Activated T-helper 2 cell treated with anti-CD3 and anti-CD28 coated beads, Interferon-gamma antibody, Interleukin-2, Interleukin-4, amounts not matched to agents 10 μg/mL and 5 μg/mL and 100 μg/mL, durations not matched to agents 14 hours and 24 hours and 36 hours (primary cell): Measurements from ENCODE around the gene TMEM198. TPM values are rescaled to one million over a fixed set of nuclear protein-coding genes. Genes with fewer than 3 reads are reported as not detected.

Source experiments
- DNase-seq: peaks from one replicate; pipeline ENCODE4 v3.0.0; 2021; ENCODE audit warnings: low spot score
- H3K27ac Mint-ChIP-seq: one replicate; pipeline ENCODE4 v1.8.0; 2021; ENCODE audit warnings: mixed read lengths
- H3K27me3 Mint-ChIP-seq: one replicate; pipeline ENCODE4 v1.8.0; 2021; ENCODE audit warnings: low read depth, mixed read lengths
- H3K36me3 Mint-ChIP-seq: one replicate; pipeline ENCODE4 v1.8.0; 2021; ENCODE audit warnings: low read depth, mixed read lengths
- H3K4me1 Mint-ChIP-seq: one replicate; pipeline ENCODE4 v1.8.0; 2021; ENCODE audit warnings: low read depth, mixed read lengths
- H3K4me3 Mint-ChIP-seq: one replicate; pipeline ENCODE4 v1.8.0; 2021; ENCODE audit warnings: low read depth, mild to moderate bottlenecking, moderate library complexity, mixed read lengths
- H3K9me3 Mint-ChIP-seq: one replicate; pipeline ENCODE4 v1.8.0; 2021; ENCODE audit warnings: mixed read lengths
- intact Hi-C: fragments of 100-400 bp; cut with micrococcal nuclease; formaldehyde crosslinking; loops from one replicate; pipeline ENCODE4 v1.15.1; 2023
- total RNA-seq: library from RNA; stranded (reverse); gene quantifications from 2 replicates; pipeline ENCODE4 v1.2.3, GENCODE V29; 2022

The TMEM198 gene
- total RNA-seq, 1 donor from 2014 or later, result 4.9 TPM

DNA sequence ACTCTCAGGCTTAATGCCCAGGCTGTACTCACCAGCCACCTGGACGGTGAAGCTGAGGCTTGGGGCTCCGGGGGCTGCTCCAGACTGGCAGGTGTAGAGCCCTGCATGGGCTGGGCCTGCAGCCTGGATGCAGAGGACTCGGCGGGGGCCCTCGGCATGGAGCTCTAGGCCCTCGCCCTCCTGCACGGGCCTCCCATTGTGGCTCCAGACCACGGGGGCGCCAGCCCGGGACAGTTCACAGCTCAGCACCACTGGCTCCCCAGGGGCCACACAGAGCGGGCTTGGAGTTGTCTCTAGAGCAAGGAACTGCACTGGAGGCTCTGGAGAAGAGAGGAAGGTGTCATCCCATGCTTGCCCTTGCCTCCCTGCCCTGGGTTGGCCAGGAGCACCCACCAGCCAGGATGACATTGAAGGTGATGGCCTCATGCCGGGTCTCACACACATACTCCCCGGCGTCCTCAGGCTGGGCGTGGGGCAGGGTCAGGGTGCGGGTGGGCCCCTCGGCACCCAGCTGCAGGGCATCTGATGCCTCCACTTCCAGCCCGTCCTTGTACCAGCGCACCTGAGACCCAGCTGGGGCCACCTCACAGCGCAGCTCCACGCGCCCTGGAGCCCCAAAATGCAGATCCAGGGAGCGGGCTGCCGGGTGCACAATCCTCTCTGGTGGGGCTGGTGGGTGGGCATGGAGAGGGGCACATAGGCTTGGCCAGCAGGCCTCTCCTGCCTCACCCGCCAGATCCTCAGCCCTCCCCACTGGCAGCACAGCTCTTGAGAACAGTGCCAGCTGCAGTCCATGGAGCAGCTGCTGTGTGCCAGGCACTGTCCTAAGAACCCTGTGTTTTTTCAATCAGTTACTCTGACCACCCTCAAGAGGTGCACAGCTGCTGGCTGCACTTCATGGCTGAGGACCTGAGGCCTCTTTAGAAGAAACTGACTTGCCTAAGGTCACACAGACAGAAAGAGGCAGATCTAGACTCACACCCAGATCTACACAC, 14.3 kb downstream of the TMEM198 start:
- Mint-ChIP-seq H3K27ac (no peak overlapping the region), H3K36me3 (no peaks in the 10 kb centered on the region), H3K27me3 (peaks cover 9% of the 10 kb centered on the region), H3K4me1 (no peaks in the 10 kb centered on the region), H3K9me3 (no peaks in the 10 kb centered on the region), H3K4me3 (no peak overlapping the region)
- no peak for DNase-seq
- intact Hi-C loops, result loop anchor here (2.0 kb wide), 1 partner anchor 15 kb away; the partner anchor contains the start of gene CHPF

DNA sequence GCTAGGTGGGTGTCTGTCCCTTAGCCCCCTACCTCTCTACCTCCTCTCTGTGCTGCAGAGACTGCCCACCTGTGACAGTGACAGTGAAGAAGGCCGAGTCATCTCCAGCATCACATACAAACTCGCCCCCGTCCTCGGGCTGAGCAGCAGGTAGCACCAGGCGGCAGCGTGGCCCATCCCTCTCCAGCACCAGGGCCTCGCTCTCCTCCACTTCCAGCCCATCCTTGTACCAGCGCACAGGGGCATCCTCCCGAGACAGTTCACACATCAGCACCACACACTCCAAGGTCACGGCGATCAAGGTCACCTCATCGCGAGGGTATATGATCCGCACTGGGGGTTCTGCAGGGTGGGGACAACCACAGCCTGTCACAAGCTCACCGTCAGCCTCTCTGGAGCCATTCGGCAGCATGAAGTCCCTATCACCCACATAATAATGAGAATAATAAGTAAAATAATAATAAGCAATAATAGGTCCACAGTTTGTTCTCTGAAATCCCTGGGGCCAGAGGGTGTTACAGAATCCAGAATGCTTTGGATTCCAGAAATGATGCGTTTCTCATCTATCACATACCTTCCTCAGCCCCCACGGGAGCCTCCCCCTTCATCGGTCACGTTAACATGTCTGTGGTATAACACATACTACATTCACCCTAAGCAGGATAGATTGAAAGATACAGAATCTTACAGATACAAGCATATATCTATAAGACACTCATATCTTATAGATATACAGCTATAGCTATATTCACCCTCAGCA, 15.5 kb downstream of the TMEM198 start:
- intact Hi-C loops, result loop anchor here (2.0 kb wide), 1 partner anchor 17 kb away; the partner anchor contains the start of gene CHPF
- Mint-ChIP-seq H3K9me3 (no peaks in the 10 kb centered on the region), H3K27ac (no peak overlapping the region), H3K27me3 (no peaks in the 10 kb centered on the region), H3K36me3 (no peaks in the 10 kb centered on the region), H3K4me3 (no peak overlapping the region), H3K4me1 (no peaks in the 10 kb centered on the region)
- no peak for DNase-seq

DNA sequence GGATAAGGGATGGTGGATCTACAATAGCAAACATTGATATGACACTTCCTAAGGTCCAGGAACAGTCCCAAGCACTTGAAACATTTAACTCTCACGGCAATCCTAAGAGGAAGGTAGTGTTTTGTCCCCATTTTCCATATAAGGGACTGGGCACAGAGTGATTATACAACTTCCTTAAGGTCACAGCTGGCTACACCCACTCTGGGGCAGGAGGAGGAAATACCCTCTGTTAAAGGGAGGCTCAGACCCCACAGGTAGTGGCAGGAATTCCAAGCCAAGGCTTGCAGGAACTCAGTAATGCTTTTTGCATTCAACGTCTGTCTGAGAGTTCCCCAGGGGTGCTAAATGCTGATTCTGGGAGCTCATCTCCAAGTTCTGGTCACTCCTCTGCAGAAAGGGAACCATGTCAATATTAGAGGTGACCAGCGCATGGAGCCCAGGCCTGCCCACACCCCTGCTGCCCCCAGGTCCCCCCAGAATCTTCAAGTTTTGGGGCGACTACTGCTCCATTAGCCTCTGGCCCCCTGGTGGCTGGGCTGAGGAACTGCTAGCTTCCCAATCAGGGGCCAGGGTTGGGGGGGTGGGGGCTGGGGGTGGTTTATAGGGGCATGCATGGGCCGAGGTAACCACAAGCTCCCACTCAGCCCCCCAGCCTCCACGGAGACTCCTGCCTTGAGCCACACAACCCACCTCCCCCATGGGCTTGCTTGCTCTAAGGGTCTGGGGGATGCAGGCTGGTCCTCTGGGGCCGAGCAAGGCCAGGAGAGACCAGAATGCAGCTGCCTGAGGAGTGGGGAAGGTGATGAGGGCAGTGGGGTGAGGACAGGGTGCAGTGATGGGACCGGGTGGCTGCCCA, 16.4 kb downstream of the TMEM198 start:
- Mint-ChIP-seq H3K27ac (no peak overlapping the region), H3K4me1 (no peaks in the 10 kb centered on the region), H3K4me3 (no peak overlapping the region), H3K27me3 (no peaks in the 10 kb centered on the region), H3K36me3 (no peaks in the 10 kb centered on the region), H3K9me3 (no peaks in the 10 kb centered on the region)
- intact Hi-C loops, result no loop called here
- DNase-seq, result no peak

DNA sequence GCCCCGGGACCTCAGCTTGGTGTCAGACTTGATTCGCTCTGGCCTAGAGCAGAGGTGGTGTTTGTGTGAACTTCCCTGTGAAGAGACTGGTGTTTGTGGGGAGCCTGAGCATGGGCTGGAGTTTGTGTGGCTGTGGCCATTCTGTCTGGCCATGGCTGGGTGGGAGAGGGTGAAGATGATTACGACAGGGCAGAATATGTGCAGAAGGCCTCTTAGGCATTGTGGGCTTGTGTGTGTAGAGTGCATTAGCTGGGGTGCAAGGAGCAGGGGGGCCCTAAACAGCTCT, 17.0 kb downstream of the TMEM198 start:
- intact Hi-C loops, result no loop called here
- no peaks in the 10 kb centered on the region for H3K4me1 Mint-ChIP-seq

DNA sequence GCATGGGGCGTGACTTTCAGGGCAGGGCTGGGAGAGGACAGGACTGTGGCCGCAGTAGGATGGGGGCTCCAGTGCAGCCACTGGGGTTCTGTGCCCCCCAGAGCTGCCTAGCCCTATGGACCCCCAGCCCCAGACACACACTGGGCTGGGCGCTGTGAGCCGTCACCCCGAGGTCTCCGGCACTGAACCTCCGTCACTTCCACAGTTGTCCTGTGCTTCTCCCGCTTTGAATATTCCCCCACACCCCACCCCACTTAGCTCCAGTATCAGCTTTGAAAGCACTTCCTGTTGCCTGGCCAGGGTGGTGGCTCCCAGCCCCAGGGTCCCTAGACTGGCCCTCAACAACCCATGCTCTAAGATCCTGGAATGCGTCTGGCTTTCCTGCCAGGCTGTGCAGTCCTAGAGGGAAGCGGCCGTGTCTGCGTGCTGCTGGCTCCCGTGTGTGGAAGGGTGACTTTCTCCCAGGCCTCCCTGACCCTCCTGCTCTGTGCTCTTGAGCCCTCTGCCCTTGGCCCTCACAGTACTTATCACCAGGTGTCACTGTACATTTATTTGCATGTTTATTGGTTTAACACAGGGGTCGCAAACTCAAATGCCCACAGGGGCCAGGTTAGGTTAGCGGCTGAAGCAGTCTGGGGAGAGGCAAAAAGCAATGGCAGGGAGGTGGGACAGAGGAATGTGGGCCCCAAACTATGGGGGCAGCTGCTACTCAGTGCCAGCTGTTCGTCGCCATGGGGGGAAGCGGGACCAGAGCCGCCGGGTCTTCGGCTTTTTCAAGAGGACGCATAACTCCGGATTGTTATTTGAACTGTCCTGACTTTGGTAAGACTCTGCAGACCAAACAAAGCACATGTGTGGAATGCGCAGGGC, 17.6 kb downstream of the TMEM198 start:
- Mint-ChIP-seq H3K9me3 (no peaks in the 10 kb centered on the region), H3K27me3 (no peaks in the 10 kb centered on the region), H3K27ac (no peak overlapping the region), H3K36me3 (no peaks in the 10 kb centered on the region), H3K4me3 (no peak overlapping the region), H3K4me1 (no peaks in the 10 kb centered on the region)
- intact Hi-C loops, result no loop called here
- no peak for DNase-seq

More for the DNA sequence above, 17.0 kb downstream of the TMEM198 start:
- Mint-ChIP-seq H3K4me3 (no peak overlapping the region), H3K27me3 (no peaks in the 10 kb centered on the region), H3K9me3 (no peaks in the 10 kb centered on the region), H3K27ac (no peak overlapping the region), H3K36me3 (no peaks in the 10 kb centered on the region)
- no peak for DNase-seq

DNA sequence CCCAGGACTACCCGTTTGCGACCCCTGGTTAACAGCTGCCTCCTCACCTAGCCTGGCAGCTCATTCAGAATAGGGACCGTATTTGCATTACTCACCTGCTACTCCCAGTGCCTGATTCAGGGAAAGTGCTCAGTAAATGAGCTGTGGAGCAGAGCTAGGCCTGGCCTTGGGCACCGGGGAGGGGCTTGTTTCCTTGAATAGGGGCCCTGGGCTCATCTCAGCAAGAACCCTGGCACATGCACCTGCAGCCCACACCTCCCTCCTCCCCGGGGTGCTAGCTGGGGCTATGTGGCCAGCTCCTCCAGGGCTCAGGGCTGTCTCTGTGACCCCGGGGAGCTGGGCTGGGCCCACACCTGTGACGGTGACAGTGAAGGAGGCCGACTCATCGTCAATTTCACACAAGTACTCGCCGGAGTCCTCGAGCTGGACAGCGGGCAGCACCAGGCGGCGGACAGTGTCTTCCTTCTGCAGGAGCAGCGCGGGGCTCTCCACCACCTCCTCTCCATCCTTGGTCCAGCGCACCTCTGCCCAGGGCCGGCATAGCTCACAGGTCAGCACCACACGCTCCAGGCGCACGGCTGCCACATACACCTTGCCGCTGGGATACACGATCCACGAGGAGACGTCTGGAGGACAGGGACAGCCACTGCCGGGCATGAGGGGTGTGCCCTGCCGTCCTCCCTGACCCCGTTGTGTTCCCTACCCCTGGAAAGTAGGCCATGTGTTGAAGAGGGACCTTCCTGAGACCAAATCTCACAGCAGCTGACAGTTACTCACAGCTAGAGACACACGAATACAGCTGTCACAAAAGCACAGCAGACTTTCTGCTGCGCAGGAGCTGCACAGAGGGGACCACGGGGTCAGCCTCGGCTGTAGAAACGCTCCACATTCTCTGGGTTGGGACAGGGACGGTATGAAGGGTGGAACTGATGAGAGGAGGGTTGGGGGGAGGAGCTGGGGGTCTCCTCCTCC, 18.5 kb downstream of the TMEM198 start:
- Mint-ChIP-seq H3K27ac (no peak overlapping the region), H3K4me3 (no peak overlapping the region), H3K4me1 (no peaks in the 10 kb centered on the region), H3K9me3 (no peaks in the 10 kb centered on the region), H3K27me3 (no peaks in the 10 kb centered on the region), H3K36me3 (no peaks in the 10 kb centered on the region)
- no peak for DNase-seq
- intact Hi-C loops, result no loop called here

DNA sequence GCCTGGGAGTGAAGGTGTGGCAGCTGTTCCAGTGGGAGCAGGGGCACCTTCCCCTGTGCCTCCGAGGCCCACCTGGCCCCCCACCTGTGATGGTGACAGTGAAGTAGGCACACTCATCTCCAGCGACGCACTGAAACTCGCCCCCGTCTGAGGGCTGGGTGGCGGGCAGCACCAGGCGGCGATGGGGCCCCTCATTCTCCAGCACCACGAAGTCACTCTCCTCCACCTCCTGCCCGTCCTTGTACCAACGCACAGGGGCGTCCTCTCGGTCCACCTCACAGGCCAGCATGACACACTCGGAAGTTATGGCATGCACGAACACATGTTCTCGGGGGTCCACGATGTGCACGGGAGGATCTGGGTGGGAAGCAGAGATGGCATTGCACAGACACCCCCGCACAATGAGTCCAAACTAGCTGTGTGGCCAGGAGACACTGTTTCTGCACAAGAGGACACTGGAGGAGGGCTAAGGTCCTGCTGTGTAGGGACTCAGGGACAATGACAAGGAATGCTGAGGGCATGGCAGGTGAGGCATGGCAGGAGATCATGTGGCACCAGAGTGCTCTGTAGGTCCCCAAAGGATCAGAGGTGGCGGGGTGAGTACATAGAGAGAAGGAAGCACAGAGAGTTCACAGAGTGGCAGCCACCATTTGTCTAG, 19.6 kb downstream of the TMEM198 start:
- Mint-ChIP-seq H3K4me1 (no peaks in the 10 kb centered on the region), H3K27ac (no peak overlapping the region), H3K36me3 (no peaks in the 10 kb centered on the region), H3K9me3 (no peaks in the 10 kb centered on the region), H3K4me3 (no peak overlapping the region), H3K27me3 (no peaks in the 10 kb centered on the region)
- DNase-seq, result no peak
- intact Hi-C loops, result no loop called here

DNA sequence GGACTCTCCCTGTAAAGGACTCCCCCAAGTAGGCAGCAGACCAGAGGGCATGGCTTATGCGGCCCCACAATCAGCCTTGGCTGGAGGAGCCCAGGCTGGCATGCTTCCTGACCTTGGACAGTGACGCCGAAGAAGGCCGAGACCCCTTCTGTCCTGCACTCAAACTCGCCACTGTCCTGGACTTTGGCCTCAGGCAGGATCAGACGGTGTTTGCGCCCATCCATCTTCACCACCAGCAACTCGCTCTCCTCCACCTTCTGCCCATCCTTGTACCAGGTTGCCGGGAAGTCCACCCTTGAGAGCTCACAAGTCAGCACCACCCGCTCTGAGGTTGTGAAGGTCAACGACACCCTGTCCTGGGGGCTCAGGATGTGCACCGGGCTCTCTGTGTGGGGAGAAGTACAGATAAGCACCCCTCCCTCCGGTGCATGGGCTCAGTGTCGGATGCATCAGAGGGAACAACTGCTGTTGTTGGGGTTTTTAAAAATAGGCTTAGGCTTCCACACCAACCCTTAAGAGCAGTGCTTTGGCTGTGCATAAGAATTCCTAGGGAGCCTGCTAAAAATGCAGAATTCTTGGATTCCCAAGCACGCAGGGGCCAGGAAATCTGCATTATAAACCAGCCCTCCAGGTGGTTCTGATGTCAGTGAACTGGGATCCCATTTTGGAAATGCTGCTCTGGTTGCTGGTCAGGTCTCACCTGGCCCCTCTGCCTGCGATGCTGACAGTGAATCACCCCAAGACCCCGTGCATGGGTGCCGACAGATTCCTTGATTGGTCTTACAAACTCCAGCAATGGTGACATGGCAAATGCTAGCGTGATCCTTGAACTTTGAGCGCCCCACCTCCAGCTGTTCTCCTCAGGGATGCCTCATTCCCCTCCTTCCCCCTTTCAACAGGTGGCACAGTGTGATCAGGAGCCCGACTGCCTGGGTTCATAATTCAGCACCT, 21.6 kb downstream of the TMEM198 start:
- Mint-ChIP-seq H3K4me3 (no peak overlapping the region), H3K27ac (no peak overlapping the region), H3K9me3 (no peaks in the 10 kb centered on the region), H3K27me3 (peaks cover 14% of the 10 kb centered on the region), H3K4me1 (no peaks in the 10 kb centered on the region), H3K36me3 (no peaks in the 10 kb centered on the region)
- DNase-seq, result no peak
- intact Hi-C loops, result no loop called here

DNA sequence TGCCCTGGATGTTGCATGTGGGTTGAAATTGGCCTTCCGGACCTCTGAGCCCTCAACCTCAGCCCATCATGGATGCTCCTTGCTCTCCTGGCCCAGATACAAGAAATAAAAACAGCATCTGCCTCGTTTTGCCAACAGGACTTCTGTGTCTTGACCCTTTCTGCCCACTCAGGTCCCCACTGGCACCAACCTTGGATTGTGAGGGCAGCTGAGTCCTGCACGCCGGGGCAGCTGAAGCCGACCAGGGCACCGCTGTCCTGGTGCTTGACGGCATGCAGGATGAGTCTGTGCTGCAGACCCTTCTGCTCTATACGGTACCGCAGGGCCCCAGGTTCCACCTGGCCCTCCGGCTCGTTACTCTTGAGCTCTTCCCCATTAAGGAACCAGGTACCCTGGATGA, 22.8 kb downstream of the TMEM198 start:
- H3K27me3 Mint-ChIP-seq, result peaks cover 14% of the 10 kb centered on the region
- no peak overlapping the region for H3K4me3 Mint-ChIP-seq
- no peak for DNase-seq
- intact Hi-C loops, result no loop called here
- H3K4me1 Mint-ChIP-seq, result no peaks in the 10 kb centered on the region
- H3K27ac Mint-ChIP-seq, result no peak overlapping the region
- no peaks in the 10 kb centered on the region for H3K9me3 Mint-ChIP-seq
- no peaks in the 10 kb centered on the region for H3K36me3 Mint-ChIP-seq

DNA sequence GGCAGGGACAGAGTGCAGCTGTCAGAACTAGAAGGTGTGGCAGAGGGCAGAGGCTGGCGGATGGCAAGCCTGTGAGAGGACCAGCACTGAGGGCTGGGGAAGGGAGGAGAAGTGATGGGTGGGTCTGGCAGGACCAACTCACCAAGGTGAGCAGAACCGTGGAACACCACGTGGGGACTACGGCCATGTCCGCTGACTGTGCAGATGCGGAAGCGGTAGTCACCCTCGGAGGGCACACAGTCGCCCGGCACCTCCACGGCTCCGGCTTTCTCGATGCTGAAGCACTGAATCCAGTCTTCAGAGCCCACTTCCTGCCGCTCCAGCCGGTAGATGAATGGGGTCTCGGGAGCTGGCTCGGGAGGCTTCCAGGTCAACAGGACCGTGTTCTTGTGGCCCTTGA, 23.3 kb downstream of the TMEM198 start:
- H3K27me3 Mint-ChIP-seq, result peaks cover 19% of the 10 kb centered on the region
- no peak for DNase-seq

More for the DNA sequence above, 23.3 kb downstream of the TMEM198 start:
- Mint-ChIP-seq H3K4me1 (no peaks in the 10 kb centered on the region), H3K36me3 (no peaks in the 10 kb centered on the region), H3K27ac (no peak overlapping the region), H3K4me3 (no peak overlapping the region), H3K9me3 (no peaks in the 10 kb centered on the region)
- intact Hi-C loops, result no loop called here
